ENCODE results near the gene CLEC17A.

DNA sequence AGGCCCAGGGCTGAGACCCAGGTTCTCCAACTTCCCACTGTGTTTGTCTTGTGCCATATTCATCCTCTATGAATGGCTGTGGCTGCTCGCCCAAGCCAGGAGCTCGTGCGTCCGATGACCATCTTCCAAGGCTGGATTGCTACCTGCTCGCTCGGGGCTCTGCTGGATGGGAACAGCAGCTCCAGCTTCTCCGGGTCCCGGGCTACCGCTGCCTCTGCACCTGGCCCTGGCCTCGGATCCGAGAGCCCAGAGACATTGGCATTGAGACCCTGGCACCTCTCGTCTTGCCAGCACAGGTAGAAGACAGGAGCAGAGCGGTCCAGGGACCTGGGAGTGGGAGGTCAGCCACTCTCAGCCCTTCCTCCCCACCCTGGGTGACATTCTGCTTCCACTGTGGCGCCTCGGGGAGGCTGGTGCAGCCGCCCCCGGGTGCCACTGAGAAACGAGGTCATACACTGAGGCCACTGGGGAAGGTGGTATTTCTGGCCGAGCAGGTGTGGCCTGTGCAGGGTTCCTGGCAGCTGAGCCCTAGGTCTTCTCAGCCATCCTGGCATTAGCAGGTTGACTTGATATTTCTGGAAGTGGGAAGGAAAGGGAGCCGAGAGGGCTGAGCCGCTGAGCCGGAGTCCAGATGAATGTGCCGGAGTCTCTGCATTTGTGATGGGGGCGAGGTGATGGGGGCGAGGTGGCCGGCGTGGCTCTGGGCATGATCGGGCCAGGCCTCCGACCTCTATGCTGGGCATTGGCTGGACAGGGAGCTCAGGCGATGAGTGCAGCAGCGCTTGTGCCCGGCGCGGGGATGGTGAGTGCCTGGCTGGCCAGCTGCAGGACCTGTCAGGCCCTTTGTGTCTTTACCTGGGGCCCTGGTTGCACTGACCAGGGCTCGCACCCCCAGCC is 29.6 kb upstream of the CLEC17A start:
- TF ChIP-seq, protein P1, sequence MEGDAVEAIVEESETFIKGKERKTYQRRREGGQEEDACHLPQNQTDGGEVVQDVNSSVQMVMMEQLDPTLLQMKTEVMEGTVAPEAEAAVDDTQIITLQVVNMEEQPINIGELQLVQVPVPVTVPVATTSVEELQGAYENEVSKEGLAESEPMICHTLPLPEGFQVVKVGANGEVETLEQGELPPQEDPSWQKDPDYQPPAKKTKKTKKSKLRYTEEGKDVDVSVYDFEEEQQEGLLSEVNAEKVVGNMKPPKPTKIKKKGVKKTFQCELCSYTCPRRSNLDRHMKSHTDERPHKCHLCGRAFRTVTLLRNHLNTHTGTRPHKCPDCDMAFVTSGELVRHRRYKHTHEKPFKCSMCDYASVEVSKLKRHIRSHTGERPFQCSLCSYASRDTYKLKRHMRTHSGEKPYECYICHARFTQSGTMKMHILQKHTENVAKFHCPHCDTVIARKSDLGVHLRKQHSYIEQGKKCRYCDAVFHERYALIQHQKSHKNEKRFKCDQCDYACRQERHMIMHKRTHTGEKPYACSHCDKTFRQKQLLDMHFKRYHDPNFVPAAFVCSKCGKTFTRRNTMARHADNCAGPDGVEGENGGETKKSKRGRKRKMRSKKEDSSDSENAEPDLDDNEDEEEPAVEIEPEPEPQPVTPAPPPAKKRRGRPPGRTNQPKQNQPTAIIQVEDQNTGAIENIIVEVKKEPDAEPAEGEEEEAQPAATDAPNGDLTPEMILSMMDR (tag by site-specific recombination; IDR thresholded peaks at IDR 0.05): no peak
- no peak for TF ChIP-seq HOXA7 (CRISPR knock-in tag; IDR thresholded peaks at IDR 0.05; ENCODE audit: borderline replicate concordance)
- TF ChIP-seq EGR2 (tag by site-specific recombination; IDR thresholded peaks at IDR 0.05; ENCODE audit: low read depth): no peak
- no peak for TF ChIP-seq ZNF791 (tag by site-specific recombination; IDR thresholded peaks at IDR 0.05)
- TF ChIP-seq SCRT2 (tag by site-specific recombination; IDR thresholded peaks at IDR 0.05): no peak
- no peak for TF ChIP-seq ZFP3 (tag by site-specific recombination; IDR thresholded peaks at IDR 0.05; ENCODE audit: low read depth)
- TF ChIP-seq TRIM28 (IDR thresholded peaks at IDR 0.05; ENCODE audit: borderline replicate concordance, low read length): no peak
- no peak for TF ChIP-seq TCF7L2 (IDR thresholded peaks at IDR 0.05; ENCODE audit: borderline replicate concordance, low read depth, low read length)
- no peak for TF ChIP-seq ZNF561 (tag by site-specific recombination; IDR thresholded peaks at IDR 0.05; ENCODE audit: borderline replicate concordance)
- TF ChIP-seq SP2 (tag by site-specific recombination; IDR thresholded peaks at IDR 0.05): no peak
- TF ChIP-seq, protein P2, sequence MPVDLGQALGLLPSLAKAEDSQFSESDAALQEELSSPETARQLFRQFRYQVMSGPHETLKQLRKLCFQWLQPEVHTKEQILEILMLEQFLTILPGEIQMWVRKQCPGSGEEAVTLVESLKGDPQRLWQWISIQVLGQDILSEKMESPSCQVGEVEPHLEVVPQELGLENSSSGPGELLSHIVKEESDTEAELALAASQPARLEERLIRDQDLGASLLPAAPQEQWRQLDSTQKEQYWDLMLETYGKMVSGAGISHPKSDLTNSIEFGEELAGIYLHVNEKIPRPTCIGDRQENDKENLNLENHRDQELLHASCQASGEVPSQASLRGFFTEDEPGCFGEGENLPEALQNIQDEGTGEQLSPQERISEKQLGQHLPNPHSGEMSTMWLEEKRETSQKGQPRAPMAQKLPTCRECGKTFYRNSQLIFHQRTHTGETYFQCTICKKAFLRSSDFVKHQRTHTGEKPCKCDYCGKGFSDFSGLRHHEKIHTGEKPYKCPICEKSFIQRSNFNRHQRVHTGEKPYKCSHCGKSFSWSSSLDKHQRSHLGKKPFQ (tag by site-specific recombination; IDR thresholded peaks at IDR 0.05): no peak
- no peak for TF ChIP-seq ZNF658 (tag by site-specific recombination; IDR thresholded peaks at IDR 0.05)
- TF ChIP-seq ZNF830 (tag by site-specific recombination; IDR thresholded peaks at IDR 0.05; ENCODE audit: low read depth): no peak
- no peak for TF ChIP-seq KLF10 (tag by site-specific recombination; IDR thresholded peaks at IDR 0.05)
